ENCODE measurements around the gene FAM149B1. TPM values are rescaled to one million over a fixed set of nuclear protein-coding genes. Genes with fewer than 3 reads are reported as not detected.

The FAM149B1 gene
- total and polyA plus RNA-seq, 10 of the 15 experiments (the other 5 are each of a cell fraction or from before 2014, with no cell fraction given) = 6.6 to 20.9 (median 11.2) TPM

- intact Hi-C loops (cut with micrococcal nuclease; ENCODE audit: unreplicated experiment) = no loop called here
- Histone ChIP-seq H3K9ac (ENCODE audit: control insufficient read depth, insufficient read depth, low read length) (no peak overlapping the region), H3K36me3 (ENCODE audit: control insufficient read depth in 2 of 2, insufficient read depth in 2 of 2, low read length in 1 of 2) (peaks cover 2 to 26% of the 10 kb centered on the region in 2 experiments), H3K4me3 (no peak overlapping the region), H3K4me2 (ENCODE audit: control insufficient read depth, insufficient read depth) (no peak overlapping the region), H2AFZ (ENCODE audit: control insufficient read depth, low read depth, low read length) (no peak overlapping the region), H3K4me1 (ENCODE audit: control insufficient read depth, insufficient read depth, low read length) (no peaks in the 10 kb centered on the region), H3K27ac (ENCODE audit: control insufficient read depth, insufficient read depth) (no peak overlapping the region), H4K20me1 (ENCODE audit: control insufficient read depth, insufficient read depth) (no peaks in the 10 kb centered on the region), H3K27me3 (replicated peaks in 1 of 2; ENCODE audit: control insufficient read depth in 2 of 2, insufficient read depth in 2 of 2, low read length in 1 of 2) (no peaks in the 10 kb centered on the region), H3K9me3 (replicated peaks; ENCODE audit: control insufficient read depth, insufficient read depth, low read length) (no peaks in the 10 kb centered on the region), H3K79me2 (ENCODE audit: control insufficient read depth, insufficient read depth, low read length) (no peaks in the 10 kb centered on the region)
- CTCF ChIA-PET = no interaction called here
- RAD21 ChIA-PET (ENCODE audit: unreplicated experiment) = no interaction called here
- FAIRE-seq (peak; percentile 84), DNase-seq (ENCODE audit: low read depth, low spot score) (no peak), ATAC-seq (no peak)
- SMC1A ChIA-PET (ENCODE audit: uncharacterized antibody, unreplicated experiment) = no interaction called here
- 91% methylated on average over 8 of the region's 8 CpGs for WGBS (ENCODE audit: insufficient coverage, insufficient replicate concordance, low lambda C conversion rate, missing lambda C conversion rate)
- POLR2A ChIA-PET = interaction anchor here (1.9 kb wide), 1 partner anchor 12 kb away, joined by 6 read pairs; no protein-coding TSS in a partner anchor
- no TSS peak for BruUV-seq (replicated peaks)
- peak; percentile 28 for TF ChIP-seq RAD21 (IDR thresholded peaks at IDR 0.05; ENCODE audit: insufficient read depth, low read depth, low read length)
- TF ChIP-seq CTCF (IDR thresholded peaks at IDR 0.05 in 2 of 3, conservative IDR thresholded peaks at IDR 0.05 in 1 of 3; ENCODE audit: control insufficient read depth in 2 of 3, extremely low read depth in 1 of 3, insufficient read depth in 1 of 3, low read depth in 3 of 3, low read length in 3 of 3) = peak in 2 of 3 experiments; percentile 5 to 24; a peak in 1 of 6 replicates
- TF ChIP-seq ZBTB40 (IDR thresholded peaks at IDR 0.05; ENCODE audit: borderline replicate concordance) = no peak
- TF ChIP-seq TBL1XR1 (IDR thresholded peaks at IDR 0.05; ENCODE audit: low read depth, low read length) = no peak
- TF ChIP-seq BACH1 (IDR thresholded peaks at IDR 0.05; ENCODE audit: borderline replicate concordance) = no peak
- no peak for TF ChIP-seq CREM (IDR thresholded peaks at IDR 0.05; ENCODE audit: low read depth)
- TF ChIP-seq STAT1 (conservative IDR thresholded peaks at IDR 0.05) = no peak
- TF ChIP-seq GATAD2B (conservative IDR thresholded peaks at IDR 0.05; ENCODE audit: low read depth) = no peak
- in situ Hi-C loops (cut with MboI) = no loop called here
Measured at GRCh38 chr10:73232887-73233286, 65.0 kb downstream of the FAM149B1 start.
